HUDEP-2 (cell line): ENCODE data around the gene CDK9.
"Not testable (repeated sequence)": the region's sequence is repeated elsewhere in the genome, so short reads cannot be mapped to it uniquely, and the experiment has no call there.

ENCODE experiments used
- DNase-seq, 76 experiments: peaks; one replicate each; lab custom pipeline; 2025; ENCODE audit not compliant: unreplicated experiment in 76 of 76; lab: John Stamatoyannopoulos, UW

The CDK9 gene

DNA sequence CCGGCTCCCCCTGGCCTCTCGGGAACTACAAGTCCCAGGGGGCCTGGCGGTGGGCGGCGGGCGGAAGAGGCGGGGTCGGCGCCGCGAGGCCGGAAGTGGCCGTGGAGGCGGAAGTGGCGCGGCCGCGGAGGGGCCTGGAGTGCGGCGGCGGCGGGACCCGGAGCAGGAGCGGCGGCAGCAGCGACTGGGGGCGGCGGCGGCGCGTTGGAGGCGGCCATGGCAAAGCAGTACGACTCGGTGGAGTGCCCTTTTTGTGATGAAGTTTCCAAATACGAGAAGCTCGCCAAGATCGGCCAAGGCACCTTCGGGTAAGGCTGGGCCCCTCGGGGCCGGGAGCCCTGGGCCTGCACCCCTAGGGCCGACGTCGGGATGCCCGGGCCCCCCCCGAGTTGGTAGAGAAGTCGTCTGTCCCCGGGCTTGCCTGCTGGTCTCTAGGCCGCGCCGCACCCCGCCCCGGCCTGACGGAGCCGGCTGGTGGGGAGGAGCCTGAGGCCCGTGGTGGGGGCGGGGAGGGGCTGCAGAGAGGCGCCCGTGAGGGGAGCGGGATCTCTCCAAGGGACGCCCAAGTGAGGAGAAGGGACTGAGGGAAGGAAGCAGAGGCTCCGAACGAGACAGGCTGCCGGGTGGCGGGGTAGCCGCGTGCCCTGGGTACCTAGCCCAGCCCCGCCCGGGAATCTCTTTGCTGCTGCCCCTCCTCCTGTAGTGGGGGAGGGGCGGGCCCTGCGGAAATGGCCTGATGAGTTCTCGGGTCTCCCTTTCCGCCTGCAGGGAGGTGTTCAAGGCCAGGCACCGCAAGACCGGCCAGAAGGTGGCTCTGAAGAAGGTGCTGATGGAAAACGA, at the start of gene CDK9:
Gene CDK9 (plus strand): TSS at position 102 of the 840 bp plus-strand sequence. CDS start 115 bp downstream, at position 217.
- DNase-seq, result peak in 72 of 76 experiments; percentile 37 to 90 (median 82)

DNA sequence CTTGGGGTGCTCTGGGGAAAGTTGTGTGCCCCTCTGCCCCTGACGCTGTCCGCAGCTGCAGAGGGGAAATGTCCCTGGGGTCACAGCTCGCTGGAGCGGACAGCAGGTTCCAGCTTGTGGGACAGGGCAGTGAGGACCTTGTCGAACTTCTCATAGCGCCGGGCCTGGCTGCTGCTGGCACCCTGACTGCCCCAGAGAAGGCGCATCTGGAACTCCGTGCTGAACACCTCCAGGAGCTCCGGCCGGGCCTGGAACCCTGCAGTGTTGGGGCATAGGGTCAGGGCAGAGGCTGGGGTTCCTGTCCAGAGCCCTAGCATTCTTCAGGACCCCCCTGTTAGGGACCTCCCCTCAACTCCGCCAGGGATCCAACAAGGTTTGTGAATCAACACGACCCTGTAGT, 47.2 kb upstream of the CDK9 start:
- no peak for DNase-seq

DNA sequence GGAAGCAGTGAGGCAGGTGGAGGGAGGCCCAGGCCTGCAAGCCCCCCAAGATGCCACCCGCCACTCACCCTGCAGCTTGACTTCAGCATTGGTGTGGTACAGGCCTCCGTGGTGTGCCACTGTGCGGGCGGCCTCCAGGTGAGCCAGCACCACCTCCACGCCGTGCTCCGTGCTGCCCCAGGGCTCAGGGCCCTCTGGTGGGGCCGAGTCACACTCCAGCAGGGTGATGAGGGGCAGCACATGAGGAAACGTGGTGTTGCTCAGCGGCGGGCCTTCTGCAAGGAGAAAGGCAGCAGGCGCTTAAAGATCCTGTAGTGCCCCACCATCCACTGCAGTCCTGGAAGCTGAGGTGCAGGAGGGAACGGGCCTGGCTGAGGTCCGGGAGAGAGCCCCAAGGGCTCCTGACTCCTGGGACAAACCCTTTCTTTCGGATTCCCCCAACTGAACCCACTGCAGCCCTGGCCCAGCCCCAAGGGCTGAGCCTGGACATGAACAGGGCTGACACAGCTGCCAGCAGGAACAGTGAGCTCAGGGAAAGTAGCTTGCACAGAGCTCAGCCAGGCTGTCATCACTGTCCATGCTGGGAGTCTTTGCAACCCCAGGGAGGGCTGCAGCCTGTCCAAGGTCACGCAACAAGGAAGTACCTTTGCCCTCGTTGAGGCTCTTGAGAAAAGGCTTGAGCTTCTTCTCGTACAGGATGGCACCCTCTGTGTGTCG, 46.1 kb upstream of the CDK9 start:
- no peak for DNase-seq

DNA sequence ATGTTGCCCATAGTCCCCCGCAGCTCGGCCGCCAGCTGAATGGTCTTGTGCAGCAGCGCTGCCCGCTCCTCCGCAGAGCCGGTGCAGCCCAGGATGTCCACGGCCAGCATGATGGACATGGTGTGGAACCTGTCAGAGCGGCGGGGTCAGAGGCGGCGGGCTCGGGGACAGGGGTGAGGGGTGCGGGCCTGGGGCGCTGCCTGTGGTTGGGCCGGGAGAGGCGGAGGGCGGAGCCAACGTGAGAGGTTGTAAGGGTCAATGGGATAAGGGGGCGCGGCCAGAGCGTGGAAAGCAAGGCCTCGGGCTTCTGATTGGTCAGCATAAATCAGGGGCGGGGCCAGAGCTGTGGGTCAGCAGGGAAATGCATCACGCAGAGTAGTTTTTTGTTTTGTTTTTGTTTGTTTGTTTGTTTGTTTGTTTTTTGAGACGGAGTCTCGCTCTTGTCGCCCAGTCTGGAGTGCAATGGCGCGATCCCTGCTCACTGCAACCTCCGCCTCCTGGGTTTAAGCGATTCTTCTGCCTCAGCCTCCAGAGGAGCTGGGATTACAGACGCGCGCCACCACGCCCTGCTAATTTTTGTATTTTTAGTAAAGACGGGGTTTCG, 43.9 kb upstream of the CDK9 start:
- DNase-seq, result no peak

DNA sequence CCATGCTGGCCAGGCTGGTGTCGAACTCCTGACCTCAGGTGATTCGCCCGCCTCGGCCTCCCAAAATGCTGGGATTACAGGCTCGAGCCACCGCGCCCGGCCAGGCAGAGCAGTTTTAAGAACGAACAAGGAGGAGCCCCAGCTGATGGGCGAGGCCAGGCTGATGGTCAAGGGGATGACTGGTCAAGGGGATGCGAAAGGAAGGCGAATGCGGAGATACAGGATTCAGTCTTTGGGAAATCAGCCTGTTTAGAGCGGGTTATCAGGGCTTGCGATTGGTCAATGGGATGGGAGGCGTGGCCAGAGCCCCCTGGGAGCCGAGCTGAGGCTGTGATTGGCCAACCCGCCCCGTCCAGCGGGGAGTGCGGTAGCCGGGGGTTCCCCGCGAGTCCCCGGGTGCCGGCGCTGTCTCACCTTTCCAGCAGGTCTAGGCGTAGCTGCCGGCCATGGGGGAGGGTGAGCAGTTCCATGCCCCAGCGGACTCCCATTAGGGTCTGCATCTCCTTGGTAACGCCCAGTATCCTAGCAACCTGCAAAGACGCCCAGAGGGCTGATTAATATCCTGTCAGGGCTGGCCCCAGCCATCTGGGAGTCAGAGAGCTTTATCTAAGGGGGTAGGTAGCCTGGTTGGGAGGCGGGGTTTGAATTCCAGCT, 43.3 kb upstream of the CDK9 start:
- no peak for DNase-seq

DNA sequence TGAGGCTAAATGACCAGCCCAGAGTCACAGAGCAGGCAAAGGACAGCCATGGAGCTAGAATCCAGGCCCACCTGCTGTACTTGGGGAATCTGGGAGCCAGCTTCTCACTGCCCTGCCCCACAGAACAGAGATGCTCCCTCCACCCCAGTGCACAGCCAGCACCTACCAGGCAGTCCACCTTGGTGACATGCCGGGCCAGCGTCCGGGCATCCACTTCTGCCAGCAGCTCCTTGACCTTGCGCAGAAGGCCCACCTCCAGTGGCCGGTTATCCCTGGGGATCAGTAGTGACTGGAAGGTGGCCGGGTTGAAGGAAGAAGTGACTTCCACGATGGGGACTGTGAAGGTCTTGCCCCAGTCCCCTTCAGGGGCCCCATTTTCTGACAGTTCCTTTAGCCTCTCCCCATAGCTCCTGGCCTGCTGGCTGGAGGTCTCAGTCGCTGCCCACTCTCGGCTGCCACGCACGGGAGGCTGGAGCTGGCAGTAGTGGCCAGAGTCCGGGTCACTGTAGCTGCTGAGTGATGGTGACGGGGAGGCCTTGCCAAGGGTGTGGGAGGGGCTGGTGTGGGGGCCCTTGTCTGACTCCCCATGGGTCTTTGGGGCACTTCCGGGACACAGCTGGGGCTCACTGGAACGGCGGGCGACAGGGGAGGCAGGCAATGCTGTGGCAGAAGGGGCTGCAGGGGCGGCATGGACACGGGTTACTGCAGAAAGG, 41.3 kb upstream of the CDK9 start:
- no peak for DNase-seq

DNA sequence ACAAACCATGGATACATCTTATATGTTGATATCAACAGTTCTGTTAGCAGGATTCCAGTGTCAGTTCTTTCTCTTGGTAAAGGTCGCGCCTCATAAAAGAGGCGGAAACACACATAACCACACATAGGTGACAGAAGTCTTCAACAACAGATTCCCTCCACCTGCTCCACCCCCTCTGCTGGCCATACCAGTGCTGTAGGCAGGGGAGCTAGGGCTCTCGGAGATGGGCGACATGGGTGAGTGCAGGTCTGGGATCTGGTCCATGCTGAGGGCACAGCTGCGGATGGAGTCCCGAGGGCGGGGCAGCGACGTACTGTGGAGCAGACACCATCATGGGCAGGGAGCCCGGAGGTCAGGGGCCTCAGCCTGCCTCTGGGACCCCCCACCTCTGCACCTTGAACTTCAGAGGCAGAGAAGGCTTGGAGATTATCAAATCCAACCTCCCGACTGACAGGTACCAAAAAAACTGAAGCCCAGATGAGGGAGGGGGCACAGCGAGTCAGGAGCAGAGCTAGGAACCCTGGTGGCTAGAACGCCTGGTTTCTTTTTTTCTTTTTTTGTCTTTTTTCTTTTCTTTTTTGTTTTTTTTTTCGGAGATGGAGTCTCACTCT, 38.8 kb upstream of the CDK9 start:
- DNase-seq, result no peak

DNA sequence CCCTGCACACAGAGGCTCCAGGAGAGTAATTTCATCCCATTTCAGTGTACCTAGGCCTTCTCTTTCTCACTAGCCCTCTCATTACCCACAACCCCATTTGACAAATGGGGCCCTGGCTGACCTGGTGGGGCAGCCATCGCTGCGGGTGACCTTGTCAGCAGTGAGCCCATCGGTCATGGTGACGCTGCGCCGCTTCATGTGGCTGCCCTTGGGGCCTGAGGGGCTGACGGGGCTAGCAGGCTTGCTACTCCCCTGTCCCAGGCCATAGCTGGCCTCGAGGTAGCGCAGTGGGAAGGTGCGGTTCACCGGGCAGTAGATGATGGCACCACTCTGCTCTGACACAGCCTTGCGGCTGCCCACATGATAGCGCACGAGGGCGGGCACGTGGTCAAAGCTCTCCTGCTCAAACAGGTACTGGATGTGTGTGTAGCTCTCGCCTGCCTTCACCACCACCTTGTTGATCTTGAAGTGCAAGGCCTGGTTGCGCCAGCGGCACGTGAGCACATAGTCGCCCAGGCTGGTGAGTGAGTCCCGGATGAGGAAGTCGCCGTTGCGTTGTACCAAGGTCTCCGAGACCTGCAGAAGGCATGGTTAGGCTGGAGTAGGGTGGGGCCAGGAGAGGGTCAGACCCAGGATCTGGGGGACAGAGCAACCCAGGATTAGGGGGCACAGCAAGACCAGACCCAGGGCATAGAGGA, 36.6 kb upstream of the CDK9 start:
- no peak for DNase-seq

DNA sequence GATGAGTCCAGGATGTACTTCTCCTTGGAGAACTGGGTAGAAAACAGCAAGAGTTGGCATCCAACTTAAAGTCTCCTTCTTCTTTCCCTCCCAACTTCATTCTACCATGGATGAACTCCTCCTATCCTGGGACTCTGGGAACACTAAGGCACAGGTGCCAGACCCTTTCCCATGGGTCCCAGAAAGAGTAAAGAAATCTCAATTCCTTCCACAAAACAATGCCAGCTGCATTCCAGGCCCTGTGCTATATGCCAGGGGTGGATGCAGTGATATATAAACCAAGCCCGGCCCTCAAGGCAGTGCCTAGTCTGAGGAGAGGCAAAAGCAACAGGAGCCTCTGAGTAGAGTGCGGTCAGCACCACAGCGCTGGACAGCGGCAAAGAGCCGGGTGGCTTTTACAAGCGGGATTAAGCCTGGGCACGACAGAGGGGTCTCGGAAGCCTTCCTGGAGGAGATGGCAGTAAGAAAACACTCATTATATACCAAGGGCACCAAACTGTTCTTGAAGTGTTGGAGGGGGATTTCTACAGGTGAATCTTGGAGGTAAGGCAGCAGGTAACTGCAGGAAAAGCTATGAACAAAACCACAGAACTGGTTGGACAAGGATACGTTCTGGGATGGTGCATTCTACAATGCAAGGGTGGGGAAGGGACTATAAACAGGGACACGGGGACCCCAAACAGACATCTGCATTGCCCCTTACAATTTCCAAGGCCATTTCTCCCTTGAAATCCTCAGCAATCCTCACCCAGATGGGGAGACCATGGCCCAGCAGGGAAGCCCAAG, 34.4 kb upstream of the CDK9 start:
- DNase-seq, result peak in 5 of 76 experiments; percentile 10 to 28 (median 18)

DNA sequence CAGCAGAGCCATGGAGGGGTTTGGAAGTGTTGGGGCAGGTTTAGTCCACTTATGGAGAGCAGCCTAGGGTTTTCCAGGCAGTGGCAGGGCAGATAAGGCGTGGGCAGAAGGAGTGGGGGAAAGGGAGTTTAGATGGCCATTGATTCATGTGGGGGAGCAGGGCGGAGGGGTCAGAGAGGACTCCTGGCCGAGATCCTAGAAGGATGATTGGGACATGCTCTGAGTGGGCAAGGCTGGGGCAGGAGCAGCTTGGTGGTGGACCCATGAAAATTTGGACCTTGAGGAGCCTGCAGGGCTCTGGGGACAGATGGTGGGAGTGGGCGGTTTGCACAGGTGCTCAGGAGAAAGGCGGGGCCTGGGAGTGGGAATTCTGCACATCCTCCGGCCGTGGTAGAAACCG, 32.7 kb upstream of the CDK9 start:
- no peak for DNase-seq

DNA sequence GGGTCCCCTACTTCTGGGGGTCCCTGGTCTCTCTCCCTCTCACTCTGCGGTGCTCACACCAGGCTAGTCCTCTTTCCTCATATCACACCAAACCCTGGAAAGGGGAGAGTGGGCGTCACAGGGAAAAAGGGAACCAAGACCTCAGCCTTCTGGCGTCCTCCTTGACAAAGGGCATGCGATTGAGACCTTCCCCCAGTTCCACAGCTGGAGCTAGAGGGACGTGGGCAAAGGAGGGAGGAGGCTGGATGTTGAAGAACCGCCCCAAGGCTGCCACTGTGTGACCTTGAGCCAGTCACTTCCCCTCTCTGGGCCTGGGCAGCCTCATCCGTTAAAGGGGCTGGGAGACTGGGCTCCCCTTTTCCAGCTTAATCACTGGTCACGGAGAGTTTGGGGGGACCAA, 32.2 kb upstream of the CDK9 start:
- no peak for DNase-seq

DNA sequence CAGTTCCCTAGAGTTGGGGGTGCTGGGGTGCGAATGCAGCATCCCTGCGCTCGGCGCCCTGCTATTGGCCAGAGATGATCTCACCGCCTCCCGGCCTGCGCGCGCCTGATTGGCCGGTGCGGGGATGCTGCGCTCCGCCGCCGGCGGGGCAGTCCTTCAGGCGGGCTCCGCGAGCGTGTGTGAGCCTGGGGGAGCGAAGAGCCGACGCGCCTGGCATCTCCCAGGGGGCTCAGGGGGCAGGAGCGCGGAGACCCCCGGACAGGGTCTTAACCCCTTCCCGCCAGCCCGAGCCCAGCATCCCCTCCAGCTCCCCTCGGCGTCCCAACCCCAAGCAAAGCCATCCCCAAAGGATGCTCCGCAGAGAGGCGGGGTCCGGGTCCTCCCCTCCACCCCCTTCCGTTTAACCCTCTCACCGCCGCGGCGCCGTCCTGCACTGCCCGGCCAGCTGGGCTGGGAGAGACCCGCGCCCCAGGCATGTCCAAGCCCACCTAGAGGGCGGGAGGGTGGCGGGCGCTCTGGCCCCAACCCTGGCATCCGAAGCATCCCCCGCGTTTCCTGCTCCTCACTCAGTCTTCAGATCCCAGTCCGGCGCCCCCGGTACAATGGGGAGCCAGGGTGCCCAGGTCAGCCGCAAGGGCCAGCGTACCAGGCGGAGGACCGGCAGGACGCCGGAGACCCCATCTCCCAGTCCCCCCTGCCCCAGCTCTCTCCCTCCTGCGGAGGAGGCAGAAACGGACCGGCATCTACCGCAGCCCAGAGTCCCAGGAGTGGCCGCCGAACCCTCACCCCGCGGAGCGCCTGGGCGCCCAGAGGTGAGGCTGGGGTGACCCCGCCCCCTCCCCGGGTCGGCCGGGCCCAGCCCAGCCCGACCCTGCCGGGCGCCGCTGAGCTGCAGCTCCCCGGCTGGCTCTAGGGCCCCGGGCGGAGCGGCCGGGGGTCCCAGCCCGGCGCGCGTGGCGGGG, 31.5 kb upstream of the CDK9 start:
- DNase-seq, result no peak

DNA sequence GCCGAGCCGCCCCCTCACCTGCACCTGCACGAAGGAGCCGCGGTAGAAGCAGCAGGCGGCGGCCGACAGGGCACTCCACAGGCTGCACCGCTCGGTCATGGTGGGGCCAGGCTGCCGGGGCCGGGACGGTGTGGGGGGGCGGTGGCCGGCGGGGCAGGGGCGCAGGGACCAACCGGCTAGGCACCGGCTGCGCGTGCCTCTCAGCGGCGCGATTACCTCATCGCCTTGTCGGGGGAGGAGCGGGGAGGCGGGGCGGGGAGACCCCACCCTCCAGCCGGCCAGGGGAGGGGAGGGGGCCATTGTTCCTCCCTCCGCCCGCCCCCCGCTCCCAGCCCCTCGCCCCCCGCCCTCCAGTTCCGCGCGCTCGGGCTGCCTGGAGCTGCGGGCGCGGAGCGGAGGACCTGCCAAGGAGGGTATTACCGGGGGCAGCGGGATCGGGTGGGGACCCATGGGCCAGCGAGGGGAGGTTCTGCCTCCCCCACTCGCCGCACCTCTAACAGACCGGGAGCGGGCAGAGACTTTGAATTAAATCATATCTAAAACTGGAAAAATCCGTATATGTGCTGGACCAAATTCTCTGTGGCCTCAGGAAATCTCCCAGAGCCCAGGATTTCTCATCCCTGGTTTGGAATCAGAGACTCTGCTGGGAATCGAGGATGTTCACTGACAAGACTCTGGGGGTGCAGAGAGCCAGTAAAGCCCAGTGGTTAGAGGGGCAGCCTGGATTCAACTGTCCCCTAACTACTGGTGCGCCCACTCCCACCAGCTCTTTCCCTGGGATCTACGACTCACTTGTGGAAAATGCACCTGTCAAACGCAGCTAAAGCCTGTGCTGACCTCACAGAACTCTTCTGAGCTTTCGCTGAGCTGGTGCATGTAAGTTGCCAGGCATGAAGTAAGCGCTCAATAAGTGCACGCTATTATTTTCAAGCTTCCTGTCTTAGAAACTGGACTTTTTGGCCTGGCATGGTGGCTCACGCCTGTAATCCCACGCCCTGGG, 30.5 kb upstream of the CDK9 start:
- no peak for DNase-seq

DNA sequence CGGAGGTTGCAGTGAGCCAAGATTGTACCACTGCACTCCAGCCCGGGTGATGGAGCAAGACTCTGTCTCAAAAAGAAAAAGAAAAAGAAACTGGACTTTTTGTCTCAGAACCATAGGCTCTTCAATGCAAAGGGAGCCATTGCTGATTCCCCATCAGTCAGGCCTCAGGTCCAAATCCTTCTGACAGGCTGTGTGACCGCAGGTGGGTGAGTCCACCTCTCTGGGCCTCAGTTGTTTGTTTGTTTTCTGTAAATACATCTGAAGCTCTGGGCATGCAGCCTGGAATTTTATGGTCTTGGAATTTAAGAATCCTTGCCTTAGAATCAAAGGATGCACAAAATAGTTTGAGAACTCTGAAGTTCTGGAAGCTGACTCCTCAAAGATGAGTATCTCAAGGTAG, 29.6 kb upstream of the CDK9 start:
- no peak for DNase-seq

DNA sequence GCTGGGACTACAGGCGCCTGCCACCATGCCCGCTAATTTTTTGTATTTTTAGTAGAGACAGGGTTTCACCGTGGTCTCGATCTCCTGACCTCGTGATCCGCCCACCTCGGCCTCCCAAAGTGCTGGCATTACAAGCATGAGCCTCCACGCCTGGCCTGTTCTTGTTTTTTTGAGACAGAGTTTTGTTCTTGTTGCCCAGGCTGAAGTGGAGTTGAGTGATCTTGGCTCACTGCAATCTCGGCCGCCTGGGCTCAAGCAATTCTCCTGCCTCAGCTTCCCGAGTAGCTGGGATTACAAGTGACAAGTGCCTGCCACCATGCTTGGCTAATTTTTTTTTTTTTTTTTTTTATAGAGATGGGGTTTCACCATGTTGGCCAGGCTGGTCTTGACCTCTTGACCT, 29.1 kb upstream of the CDK9 start:
- DNase-seq, result not testable (repeated sequence)

DNA sequence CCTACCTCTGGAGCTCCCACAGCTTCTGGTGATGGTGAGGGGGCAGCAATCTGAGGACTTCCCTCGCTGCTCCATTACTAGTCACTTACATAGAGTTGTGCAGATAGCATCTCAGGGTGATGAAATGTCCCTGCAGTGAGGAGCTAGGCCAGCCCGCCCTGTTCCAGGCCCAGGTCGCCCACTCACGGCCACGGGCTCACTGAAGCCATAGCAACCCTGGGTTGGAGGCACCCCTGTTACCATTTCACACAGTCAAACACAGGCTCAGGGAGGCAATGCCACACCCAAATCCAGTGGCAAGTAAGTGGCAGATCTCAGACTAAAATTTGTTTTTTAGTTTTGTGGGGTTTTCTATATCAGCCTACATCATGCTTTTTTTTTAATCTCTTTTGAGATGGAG, 27.0 kb upstream of the CDK9 start:
- DNase-seq, result peak in 1 of 76 experiments; percentile 11
